Osteoblast (primary cell): ENCODE measurements around the gene HOXC13. TPM values are rescaled to one million over a fixed set of nuclear protein-coding genes. Genes with fewer than 3 reads are reported as not detected.

Source experiments
- DNase-seq: peaks from one replicate; pipeline ENCODE4 v3.0.0; 2011; ENCODE audit warnings: low spot score, mixed read lengths; ENCODE audit not compliant: insufficient read length; ENCODE audit errors: missing footprints
- H2AFZ ChIP-seq: 2 replicates; pipeline ENCODE4 v1.6.0; 2011; ENCODE audit warnings: mild to moderate bottlenecking, low read length
- H3K27ac ChIP-seq: 2 replicates; pipeline ENCODE4 v1.5.1; 2011; ENCODE audit warnings: mild to moderate bottlenecking, low read depth, low read length, moderate library complexity
- H3K27me3 ChIP-seq: 2 replicates; pipeline ENCODE4 v1.6.0; 2012; ENCODE audit warnings: mild to moderate bottlenecking, control low read depth, inconsistent platforms, low read length, moderate library complexity; ENCODE audit not compliant: insufficient read depth
- H3K36me3 ChIP-seq: 2 replicates; pipeline ENCODE4 v1.5.1; 2011; ENCODE audit warnings: mild to moderate bottlenecking, low read length, control low read depth, moderate library complexity; ENCODE audit not compliant: insufficient read depth
- H3K4me1 ChIP-seq: 2 replicates; pipeline ENCODE4 v1.5.1; 2011; ENCODE audit warnings: mild to moderate bottlenecking, low read length, control low read depth, moderate library complexity; ENCODE audit not compliant: insufficient read depth
- H3K4me2 ChIP-seq: 2 replicates; pipeline ENCODE4 v1.6.0; 2011; ENCODE audit warnings: mild to moderate bottlenecking, low read length; ENCODE audit not compliant: insufficient read depth
- H3K4me3 ChIP-seq: fragments of 200-600 bp; sonication (generic); 3 replicates; pipeline ENCODE4 v1.5.1; 2012; ENCODE audit warnings: mild to moderate bottlenecking, low read length, inconsistent platforms; ENCODE audit not compliant: insufficient read depth
- H3K79me2 ChIP-seq: 2 replicates; pipeline ENCODE4 v1.6.0; 2012; ENCODE audit warnings: mild to moderate bottlenecking, low read length, control low read depth, inconsistent platforms; ENCODE audit not compliant: insufficient read depth
- H3K9me3 ChIP-seq: 2 replicates; pipeline ENCODE4 v1.5.1; 2011; ENCODE audit warnings: low read depth, low read length, control low read depth
- H4K20me1 ChIP-seq: 2 replicates; pipeline ENCODE4 v1.6.0; 2012; ENCODE audit warnings: mild to moderate bottlenecking, low read length, control low read depth; ENCODE audit not compliant: insufficient read depth
- total RNA-seq: library from RNA; depleted of rRNA; stranded (reverse); fragments of >200 nt; gene quantifications from 2 replicates; pipeline ENCODE4 v1.2.3, GENCODE V29; 2012
- TF ChIP-seq, protein P1 (sequence below): IDR thresholded peaks from 2 replicates; pipeline ENCODE4 v1.5.1; 2011; ENCODE audit warnings: mild to moderate bottlenecking, low read depth, low read length, moderate library complexity; ENCODE audit errors: extremely low read depth

Gene HOXC13
- total RNA-seq, 1 donor = not detected

DNA sequence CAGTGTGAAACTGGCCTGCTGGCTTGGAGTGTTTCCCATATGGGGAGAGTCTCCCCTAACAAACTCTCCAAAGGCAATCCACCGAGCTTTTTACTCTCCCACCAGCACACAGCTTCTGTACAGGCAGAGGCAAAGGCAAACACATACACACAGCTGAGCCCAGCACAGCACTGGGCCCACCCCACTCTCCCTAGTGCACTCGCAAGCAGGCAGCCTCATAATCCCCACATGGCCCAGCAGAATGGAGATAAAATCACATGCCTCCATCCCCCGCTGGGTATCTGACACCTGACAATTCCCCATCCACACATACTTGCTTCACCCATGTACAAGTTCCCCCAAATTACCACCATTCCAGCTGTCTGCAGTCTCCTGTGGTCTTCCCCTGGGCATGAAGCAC lies 19.5 kb downstream of the HOXC13 start:
- Histone ChIP-seq H3K4me3 (no peak overlapping the region), H3K4me2 (no peak overlapping the region), H2AFZ (no peak overlapping the region), H4K20me1 (no peaks in the 10 kb centered on the region), H3K36me3 (no peaks in the 10 kb centered on the region), H3K27ac (no peak overlapping the region), H3K9me3 (no peaks in the 10 kb centered on the region), H3K4me1 (no peaks in the 10 kb centered on the region), H3K79me2 (no peaks in the 10 kb centered on the region), H3K27me3 (peaks cover 100% of the 10 kb centered on the region)
- no peak for DNase-seq
- TF ChIP-seq, protein P1, sequence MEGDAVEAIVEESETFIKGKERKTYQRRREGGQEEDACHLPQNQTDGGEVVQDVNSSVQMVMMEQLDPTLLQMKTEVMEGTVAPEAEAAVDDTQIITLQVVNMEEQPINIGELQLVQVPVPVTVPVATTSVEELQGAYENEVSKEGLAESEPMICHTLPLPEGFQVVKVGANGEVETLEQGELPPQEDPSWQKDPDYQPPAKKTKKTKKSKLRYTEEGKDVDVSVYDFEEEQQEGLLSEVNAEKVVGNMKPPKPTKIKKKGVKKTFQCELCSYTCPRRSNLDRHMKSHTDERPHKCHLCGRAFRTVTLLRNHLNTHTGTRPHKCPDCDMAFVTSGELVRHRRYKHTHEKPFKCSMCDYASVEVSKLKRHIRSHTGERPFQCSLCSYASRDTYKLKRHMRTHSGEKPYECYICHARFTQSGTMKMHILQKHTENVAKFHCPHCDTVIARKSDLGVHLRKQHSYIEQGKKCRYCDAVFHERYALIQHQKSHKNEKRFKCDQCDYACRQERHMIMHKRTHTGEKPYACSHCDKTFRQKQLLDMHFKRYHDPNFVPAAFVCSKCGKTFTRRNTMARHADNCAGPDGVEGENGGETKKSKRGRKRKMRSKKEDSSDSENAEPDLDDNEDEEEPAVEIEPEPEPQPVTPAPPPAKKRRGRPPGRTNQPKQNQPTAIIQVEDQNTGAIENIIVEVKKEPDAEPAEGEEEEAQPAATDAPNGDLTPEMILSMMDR = no peak

DNA sequence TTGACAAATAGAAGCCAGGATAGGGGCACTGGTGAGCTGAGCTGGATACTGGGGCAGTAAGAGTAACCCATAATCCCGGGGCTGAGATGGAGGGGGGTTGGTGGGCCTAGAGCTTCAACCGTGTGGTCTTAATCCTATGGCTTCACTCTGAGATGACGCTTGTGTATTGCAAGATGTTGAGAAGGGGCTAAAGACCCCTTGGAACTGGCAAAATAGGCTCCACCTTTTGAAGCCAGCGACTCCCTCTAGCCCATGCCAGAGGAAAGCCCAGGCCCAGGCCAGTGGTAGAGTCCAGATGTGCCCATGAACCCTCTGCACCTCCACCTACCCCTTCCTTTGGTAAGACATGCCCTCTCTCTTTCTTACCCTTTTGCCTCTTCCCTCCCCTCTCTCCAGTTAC lies 20.7 kb downstream of the HOXC13 start:
- no peak overlapping the region for H2AFZ ChIP-seq
- H3K27me3 ChIP-seq = peaks cover 88% of the 10 kb centered on the region

DNA sequence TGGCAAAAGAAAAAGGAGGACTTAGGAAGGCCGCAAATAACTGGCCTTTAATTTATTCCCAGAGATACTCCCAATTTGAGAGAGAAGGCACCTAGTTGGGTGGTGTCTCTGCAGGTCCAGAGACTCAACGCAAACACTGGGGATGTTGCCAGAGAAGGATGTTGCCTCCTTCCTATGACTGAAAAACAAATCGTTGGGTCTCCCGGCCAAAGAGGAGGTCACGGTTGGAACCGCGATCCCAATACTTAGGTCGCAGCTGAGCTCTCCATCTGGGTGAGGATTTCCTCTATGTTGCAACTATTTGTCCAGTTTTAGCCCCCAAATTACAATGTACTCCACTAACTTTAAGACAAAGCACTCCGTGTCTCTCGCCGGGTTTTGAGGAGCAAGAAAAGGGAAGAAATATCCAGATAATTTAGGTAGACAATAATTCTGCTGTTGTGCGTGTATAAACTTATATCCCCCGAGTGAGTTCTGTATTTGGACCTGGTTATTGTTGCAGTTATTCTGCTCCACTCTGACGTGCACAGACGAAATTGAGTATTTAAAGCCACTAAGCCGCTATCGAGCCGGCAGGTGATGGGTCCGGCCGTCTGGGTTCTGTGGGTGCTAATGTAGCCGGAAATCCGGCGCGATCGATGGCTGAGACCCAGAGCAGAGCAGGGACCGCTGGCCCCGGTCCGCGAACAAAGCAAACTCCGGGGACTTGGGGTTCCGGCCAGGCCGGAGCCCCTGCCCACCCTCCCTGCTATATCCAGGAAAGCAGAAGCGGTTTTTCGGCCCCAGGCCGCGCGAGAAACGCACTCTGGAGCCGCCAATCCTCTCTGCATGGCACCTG lies 21.8 kb downstream of the HOXC13 start:
- H3K4me3 ChIP-seq = no peak overlapping the region
- no peak for DNase-seq
- H3K4me1 ChIP-seq = no peaks in the 10 kb centered on the region
- no peaks in the 10 kb centered on the region for H3K36me3 ChIP-seq
- H3K79me2 ChIP-seq = no peaks in the 10 kb centered on the region
- H3K27me3 ChIP-seq = peaks cover 87% of the 10 kb centered on the region
- no peak overlapping the region for H2AFZ ChIP-seq
- TF ChIP-seq, protein P1 = no peak
- H3K4me2 ChIP-seq = peak overlapping the region; percentile 43
- H4K20me1 ChIP-seq = no peaks in the 10 kb centered on the region
- H3K9me3 ChIP-seq = no peaks in the 10 kb centered on the region
- H3K27ac ChIP-seq = no peak overlapping the region

More for the DNA sequence above, 20.7 kb downstream of the HOXC13 start:
- H3K4me3 ChIP-seq = no peak overlapping the region
- no peaks in the 10 kb centered on the region for H3K79me2 ChIP-seq
- no peak overlapping the region for H3K27ac ChIP-seq
- H3K36me3 ChIP-seq = no peaks in the 10 kb centered on the region
- no peaks in the 10 kb centered on the region for H3K4me1 ChIP-seq
- no peaks in the 10 kb centered on the region for H3K9me3 ChIP-seq
- H3K4me2 ChIP-seq = no peak overlapping the region
- H4K20me1 ChIP-seq = no peaks in the 10 kb centered on the region
- TF ChIP-seq, protein P1 = no peak
- no peak for DNase-seq

DNA sequence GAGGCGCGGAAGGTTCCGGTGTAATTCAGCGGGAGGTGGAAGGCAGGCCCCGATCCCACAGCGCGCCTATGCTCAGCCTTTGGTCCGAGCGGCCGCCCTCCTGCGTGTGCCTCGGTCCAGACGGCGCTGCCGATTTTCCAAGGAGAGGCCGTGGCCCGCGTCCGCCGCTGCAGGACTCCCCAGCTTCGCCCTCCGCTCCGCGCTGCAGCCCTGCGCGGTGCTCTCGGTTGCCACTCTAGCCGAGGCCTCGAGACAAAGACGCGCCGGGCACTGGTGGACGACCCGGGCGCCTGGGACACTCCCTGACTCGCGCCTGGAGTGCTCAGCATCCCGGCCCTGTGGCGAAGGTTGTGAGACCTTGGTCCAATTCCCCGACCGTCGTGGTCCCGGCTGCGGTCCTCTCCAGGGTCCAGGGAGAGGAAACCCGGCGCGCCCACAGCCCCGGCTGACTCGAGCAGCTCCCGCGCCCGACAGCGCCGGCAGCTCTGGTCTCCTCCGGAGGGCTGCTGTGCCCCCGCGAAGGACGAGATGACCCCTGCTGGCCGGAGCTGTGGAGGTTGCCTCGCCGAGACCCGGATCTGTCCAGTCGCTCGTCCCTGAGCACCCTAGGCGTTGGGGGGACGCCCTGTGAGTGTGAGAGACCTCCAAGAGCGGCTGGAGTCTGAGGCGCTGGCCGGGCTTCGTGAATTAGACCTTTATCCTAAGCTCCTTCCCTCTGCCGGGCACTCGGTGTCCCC lies 22.6 kb downstream of the HOXC13 start:
- peak; percentile 87 for DNase-seq
- Histone ChIP-seq H3K27me3 (peaks cover 86% of the 10 kb centered on the region), H2AFZ (no peak overlapping the region), H3K4me1 (no peaks in the 10 kb centered on the region), H3K4me2 (peak overlapping the region; percentile 43), H3K79me2 (no peaks in the 10 kb centered on the region), H3K36me3 (no peaks in the 10 kb centered on the region), H3K9me3 (no peaks in the 10 kb centered on the region), H4K20me1 (no peaks in the 10 kb centered on the region), H3K27ac (no peak overlapping the region), H3K4me3 (peak overlapping the region; percentile 40)
- TF ChIP-seq, protein P1 = no peak
